Activated naive CD8-positive, alpha-beta T cell treated with anti-CD3 and anti-CD28 coated beads, Interleukin-2, amount 50 U/mL, for 16 hours (primary cell): ENCODE results near the gene ANKRD42.

Source experiments
- DNase-seq: peaks from one replicate; pipeline ENCODE4 v3.0.0-alpha.2; 2020; ENCODE audit warnings: low read depth, low spot score

ANKRD42 gene

GRCh38 chr11:83193315-83194280 is at the start of gene ANKRD42:
TSS of gene ANKRD42 (plus strand) at chr11:83193712. CDS start at chr11:83194671, 959 bp downstream.
- DNase-seq, result peak; percentile 66

- no peak for DNase-seq
These were observed 45.6 kb upstream of the ANKRD42 start for GRCh38 chr11:83147895-83148294.

DNA sequence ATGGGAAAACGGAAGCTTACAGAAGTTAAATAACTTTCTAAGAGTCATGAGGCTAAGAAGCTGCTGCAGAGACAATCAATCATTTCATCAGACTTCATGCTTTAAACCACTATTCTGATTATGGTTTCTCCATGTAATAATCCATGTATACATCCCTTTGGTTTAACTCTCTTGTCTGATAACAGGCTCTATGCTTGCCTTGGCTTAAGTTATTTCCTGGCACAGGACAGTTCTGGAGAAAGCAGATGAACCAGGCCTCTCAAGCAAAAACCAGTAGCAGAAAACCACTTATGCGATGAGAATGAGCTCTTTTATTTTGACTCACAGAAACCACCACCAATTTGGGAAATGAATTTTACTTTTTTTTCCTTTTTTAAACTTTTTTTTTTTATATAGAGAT is 43.1 kb upstream of the ANKRD42 start:
- no peak for DNase-seq

GRCh38 chr11:83151274-83151977 is 42.1 kb upstream of the ANKRD42 start:
- no peak for DNase-seq

- DNase-seq, result no peak
These were observed 41.2 kb upstream of the ANKRD42 start for GRCh38 chr11:83152264-83152663.

- DNase-seq, result no peak
These were observed 39.7 kb upstream of the ANKRD42 start for GRCh38 chr11:83153764-83154163.

DNA sequence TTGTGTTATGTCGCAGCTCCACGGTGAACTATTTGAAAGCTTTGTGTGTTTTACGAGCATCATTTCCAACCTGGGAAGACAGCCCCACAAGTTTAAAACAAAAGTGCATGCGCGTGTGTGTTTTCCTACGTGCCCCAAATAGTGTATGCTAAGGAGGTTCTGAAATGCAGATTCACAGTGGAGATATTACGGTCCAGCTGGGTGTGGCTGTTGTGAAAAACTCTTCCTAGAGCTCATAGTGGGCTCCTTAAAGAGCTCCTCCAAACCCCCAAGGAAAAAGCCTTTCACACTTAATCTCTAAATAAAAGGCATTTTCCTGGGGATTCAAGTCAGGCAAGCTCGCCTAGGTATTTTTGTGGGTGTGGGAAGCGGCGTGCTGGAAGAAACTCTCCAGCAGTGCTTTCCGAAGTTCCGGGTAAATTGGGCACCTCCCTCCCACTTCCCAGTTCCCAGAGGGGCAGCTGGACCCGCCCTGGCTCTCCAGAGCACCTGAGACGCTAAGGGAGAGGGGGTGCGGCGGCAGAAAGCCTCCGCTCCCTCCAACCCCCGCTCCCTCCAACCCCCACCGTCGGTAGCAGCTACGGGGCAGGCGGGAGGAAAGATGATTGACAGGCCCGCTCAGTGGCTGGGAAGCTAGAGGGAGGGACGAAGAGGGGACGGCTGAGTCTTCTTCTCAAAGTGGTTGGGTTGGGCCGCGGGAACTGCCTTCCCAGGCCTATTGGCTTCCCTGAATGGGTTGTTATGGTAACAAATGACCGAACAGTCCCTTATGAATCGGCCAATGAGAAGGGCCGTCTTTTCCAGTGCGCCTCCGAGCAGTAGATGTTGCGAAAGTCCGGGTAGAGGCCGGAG is 37.1 kb upstream of the ANKRD42 start:
- peak; percentile 94 for DNase-seq

DNA sequence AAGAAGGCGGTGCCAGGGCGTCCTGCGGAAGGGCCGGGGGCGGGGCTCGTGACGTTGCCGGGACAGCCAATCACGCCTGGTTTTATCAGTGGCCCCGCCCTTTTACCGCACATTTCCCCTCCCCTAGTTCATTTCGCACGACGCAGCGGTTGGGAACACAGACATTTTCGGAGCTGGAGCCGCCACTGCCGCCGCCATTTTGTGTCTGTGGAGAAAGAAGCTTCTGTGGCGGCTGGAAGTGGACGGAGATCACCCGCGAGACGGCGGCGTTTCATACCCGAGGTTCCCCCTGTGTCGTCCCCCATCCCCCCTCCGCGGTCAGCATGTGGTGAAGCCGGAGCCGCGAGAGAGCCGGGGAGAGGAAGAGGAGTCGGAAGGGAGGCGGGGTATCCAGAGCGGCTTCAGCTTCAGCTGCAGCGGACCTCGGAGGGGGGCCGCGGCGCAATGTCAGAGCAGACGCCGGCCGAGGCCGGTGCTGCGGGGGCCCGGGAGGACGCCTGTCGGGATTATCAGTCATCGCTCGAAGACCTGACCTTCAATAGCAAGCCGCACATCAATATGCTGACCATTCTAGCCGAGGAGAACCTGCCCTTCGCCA is 36.4 kb upstream of the ANKRD42 start, which contains the start of gene PCF11:
Gene PCF11 (plus strand): TSS at position 136 of the 598 bp plus-strand sequence. CDS start 309 bp downstream, at position 445.
- DNase-seq, result peak; percentile 94

DNA sequence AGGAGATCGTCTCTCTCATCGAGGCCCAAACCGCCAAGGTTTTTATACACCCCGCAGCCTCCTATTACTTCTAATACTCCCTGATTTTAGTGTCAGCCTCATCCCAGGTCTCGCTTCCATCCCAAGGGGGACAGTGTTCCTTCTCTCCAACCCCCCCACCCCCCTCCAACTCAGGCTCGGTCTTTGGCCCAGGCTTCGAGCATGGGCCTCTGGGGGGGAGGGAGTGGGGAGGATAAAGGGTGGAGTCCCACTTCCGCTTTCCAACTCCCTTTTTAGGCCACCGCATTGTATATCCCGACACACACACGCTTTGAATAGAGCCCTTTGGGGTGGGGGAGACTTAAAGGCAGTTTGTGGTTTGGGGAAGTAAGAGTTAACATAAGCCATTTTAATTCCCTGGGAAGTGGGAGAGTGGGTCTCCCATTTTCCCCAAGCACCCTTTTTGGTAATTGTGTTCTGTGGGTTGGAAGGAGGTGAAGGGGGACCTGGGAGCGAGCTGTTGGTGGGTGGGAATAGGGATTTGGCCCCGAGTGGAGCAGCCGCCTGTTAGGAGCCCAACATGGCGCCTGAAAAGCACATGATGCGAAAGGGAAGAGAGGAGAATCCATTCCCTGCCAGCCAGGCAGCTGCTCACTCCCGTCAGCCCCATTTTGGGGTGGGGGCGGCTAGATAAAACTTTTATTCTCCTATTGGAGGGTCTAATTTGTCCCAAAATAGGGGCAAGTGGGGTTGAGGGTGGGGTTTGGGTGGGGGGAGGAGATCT is 35.7 kb upstream of the ANKRD42 start:
- DNase-seq, result no peak

DNA sequence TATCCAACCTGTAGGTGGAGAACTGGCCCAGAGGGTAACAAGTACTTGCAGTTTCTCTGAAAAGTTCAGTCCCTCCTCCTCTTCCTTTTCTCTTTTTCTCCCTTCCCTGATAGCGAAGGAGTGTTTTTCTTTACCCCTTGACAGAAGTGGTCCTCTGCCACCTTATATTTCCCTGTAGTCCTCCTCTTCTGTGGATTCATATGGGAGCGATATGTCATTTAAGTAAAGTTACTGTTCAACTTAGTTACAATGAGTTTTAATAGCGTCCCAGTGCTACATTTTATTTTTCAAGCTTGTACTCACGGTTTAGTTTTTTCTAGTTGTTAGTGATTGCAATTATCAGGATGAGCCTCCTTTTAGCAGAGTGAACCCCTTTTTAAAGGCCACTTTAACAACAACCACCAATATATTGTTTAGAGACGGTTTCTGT is 35.1 kb upstream of the ANKRD42 start:
- no peak for DNase-seq

DNA sequence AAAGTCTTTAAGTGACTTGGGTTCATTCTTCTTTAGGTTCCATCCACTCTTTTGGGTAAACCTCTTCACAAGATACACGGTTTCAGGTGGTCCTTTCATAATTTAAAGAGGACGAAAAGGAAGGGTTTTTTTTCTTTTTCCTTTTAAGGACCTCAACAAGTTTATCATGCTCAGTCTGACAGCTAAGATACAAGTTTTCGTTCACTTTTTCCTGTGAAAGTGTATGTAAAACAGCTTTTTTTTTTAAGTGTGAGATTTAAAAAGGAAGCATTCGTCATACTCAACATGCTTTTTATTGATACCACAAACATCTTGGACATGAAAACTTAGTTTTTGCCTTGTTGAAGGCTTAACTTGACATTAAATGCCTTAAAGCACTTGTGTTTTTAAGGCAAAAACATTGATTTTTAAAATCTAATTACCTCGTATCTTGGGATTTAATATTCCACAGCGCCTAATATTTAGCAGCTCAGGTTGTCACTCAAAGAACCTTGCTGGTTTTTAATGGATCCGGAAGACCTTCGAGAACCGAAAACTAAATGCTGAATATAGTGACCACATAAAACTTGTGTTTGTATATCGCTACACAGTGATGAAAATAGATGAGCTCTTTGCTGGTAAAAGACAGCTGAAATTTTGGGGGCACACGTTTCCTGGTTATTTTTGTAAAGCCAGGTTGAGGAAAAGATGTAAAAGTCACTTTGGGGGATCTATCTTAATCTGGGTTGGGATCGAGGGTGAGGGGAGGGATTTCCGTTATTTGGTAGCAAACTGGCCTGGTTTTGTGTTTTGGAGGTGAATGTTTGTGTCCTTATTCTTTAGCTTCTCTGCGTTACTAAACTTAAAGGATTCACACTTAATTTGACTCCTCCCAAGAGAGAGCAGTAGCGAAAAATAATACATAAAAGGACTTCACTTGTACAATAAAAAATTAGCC is 34.3 kb upstream of the ANKRD42 start:
- DNase-seq, result no peak

GRCh38 chr11:83159902-83160865 is 33.3 kb upstream of the ANKRD42 start:
- DNase-seq, result no peak

DNA sequence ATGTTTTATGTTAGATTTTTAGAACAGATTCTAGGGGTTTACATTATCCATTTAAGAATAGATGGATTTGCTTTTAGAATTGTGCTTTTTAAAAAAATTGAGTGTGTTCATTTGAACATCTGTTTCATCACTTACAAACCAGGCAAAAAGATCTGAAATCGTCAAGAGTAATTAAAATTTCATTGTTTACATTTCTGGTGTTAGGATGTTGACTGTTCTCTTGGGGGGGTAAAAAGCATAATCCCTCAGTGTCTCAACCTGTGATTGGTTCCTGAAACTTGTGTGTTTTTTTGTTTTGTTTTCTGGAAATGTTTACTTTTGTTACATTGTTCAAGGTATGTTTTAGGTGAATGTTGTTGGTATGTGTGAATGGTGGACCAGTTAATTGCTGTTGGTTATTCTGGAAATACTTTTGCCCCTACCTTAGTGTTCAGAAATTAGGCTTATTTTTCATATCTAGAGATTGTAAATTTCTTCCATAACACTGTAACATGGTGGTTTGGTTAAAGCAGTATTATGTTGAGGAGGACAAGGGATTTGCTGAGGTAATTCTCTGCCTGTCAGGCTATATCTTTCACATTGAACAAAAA is 31.8 kb upstream of the ANKRD42 start:
- DNase-seq, result no peak

- no peak for DNase-seq
These were observed 31.1 kb upstream of the ANKRD42 start for GRCh38 chr11:83162377-83162776.

DNA sequence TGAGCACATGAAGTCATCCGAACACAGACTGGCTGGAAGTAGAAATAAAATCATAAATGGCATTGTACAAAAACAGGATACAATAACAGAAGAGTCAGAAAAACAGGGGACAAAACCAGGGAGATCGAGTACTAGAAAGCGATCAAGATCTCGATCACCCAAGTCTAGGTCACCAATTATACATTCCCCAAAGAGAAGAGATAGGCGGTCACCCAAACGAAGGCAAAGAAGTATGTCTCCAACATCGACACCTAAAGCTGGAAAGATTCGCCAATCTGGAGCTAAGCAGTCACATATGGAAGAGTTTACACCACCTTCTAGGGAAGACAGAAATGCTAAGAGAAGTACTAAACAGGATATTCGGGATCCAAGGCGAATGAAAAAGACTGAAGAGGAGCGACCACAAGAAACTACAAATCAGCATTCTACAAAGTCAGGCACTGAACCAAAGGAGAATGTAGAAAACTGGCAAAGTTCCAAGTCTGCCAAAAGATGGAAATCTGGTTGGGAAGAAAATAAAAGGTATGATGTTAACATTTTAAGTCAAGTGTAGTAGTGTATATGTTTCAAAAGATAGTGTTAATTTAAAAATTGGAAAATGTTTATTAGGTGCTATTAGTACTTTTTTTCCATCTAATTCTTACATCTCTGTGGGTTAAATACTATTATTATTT is 27.2 kb upstream of the ANKRD42 start:
- no peak for DNase-seq

- DNase-seq, result no peak
These were observed 24.8 kb upstream of the ANKRD42 start for GRCh38 chr11:83168756-83169155.

GRCh38 chr11:83170865-83171264 is 22.6 kb upstream of the ANKRD42 start:
- no peak for DNase-seq
